ENCODE measurements around the gene NOSTRIN.
"Not testable (repeated sequence)": the region's sequence is repeated elsewhere in the genome, so short reads cannot be mapped to it uniquely, and the experiment has no call there.

Gene NOSTRIN

GRCh38 chr2:168855601-168856000 lies 53.2 kb downstream of the NOSTRIN start:
- H3K36me3 ChIP-seq (ENCODE audit: control insufficient read depth, insufficient read depth, low read length) = no peaks in the 10 kb centered on the region
- DNase-seq = no peak
- H3K56ac ChIP-seq (ENCODE audit: low read length) = no peak overlapping the region
- no peak overlapping the region for H3K4me2 ChIP-seq (ENCODE audit: low read length)
- H3K23ac ChIP-seq (ENCODE audit: low read length) = no peak overlapping the region
- H3K79me1 ChIP-seq (ENCODE audit: low read length) = no peaks in the 10 kb centered on the region
- no peak overlapping the region for H2BK15ac ChIP-seq (replicated peaks; ENCODE audit: low read depth)
- H2AK5ac ChIP-seq (ENCODE audit: low read length) = no peak overlapping the region
- H3K79me2 ChIP-seq (ENCODE audit: control insufficient read depth, insufficient read depth, low read length) = no peaks in the 10 kb centered on the region
- no peak overlapping the region for H4K8ac ChIP-seq (ENCODE audit: low read depth, low read length)
- no peak overlapping the region for H2BK120ac ChIP-seq (ENCODE audit: low read depth, low read length)
- H3K4ac ChIP-seq (ENCODE audit: low read depth, low read length) = no peak overlapping the region
- H3K4me1 ChIP-seq (ENCODE audit: control insufficient read depth, low read depth, low read length) = no peaks in the 10 kb centered on the region
- H3K27ac ChIP-seq (ENCODE audit: low read depth, low read length) = no peak overlapping the region
- no peak overlapping the region for H3K18ac ChIP-seq (ENCODE audit: low read length)
- no CpG with 5 or more reads among the region's 3 CpGs for WGBS (ENCODE audit: extremely low coverage, insufficient coverage, low lambda C conversion rate)
- no peak overlapping the region for H3K4me3 ChIP-seq (ENCODE audit: low read length)
- H2BK5ac ChIP-seq (ENCODE audit: low read length) = no peak overlapping the region
- H4K5ac ChIP-seq (ENCODE audit: low read length) = no peak overlapping the region
- H3K9ac ChIP-seq (ENCODE audit: low read length) = no peak overlapping the region
- no peaks in the 10 kb centered on the region for H3K27me3 ChIP-seq (ENCODE audit: insufficient read depth, low read length, poor library complexity)

- H3K4me2 ChIP-seq (ENCODE audit: low read length) = no peak overlapping the region
- no peak overlapping the region for H3K4me3 ChIP-seq (ENCODE audit: low read length)
- no peak overlapping the region for H3K18ac ChIP-seq (ENCODE audit: low read length)
- H3K79me1 ChIP-seq (ENCODE audit: low read length) = no peaks in the 10 kb centered on the region
- H3K27me3 ChIP-seq (ENCODE audit: insufficient read depth, low read length, poor library complexity) = no peaks in the 10 kb centered on the region
- no peak overlapping the region for H3K56ac ChIP-seq (ENCODE audit: low read length)
- H2AK5ac ChIP-seq (ENCODE audit: low read length) = no peak overlapping the region
- no peak overlapping the region for H2BK5ac ChIP-seq (ENCODE audit: low read length)
- no peak overlapping the region for H3K4ac ChIP-seq (ENCODE audit: low read depth, low read length)
- no peaks in the 10 kb centered on the region for H3K79me2 ChIP-seq (ENCODE audit: control insufficient read depth, insufficient read depth, low read length)
- no peaks in the 10 kb centered on the region for H3K36me3 ChIP-seq (ENCODE audit: control insufficient read depth, insufficient read depth, low read length)
- H3K23ac ChIP-seq (ENCODE audit: low read length) = no peak overlapping the region
- WGBS (ENCODE audit: extremely low coverage, insufficient coverage, low lambda C conversion rate) = no CpG with 5 or more reads among the region's 2 CpGs
- H3K4me1 ChIP-seq (ENCODE audit: control insufficient read depth, low read depth, low read length) = no peaks in the 10 kb centered on the region
- H2BK15ac ChIP-seq (replicated peaks; ENCODE audit: low read depth) = no peak overlapping the region
- H4K5ac ChIP-seq (ENCODE audit: low read length) = no peak overlapping the region
- no peak overlapping the region for H2BK120ac ChIP-seq (ENCODE audit: low read depth, low read length)
- H4K8ac ChIP-seq (ENCODE audit: low read depth, low read length) = no peak overlapping the region
- DNase-seq = no peak
- H3K9ac ChIP-seq (ENCODE audit: low read length) = no peak overlapping the region
- no peak overlapping the region for H3K27ac ChIP-seq (ENCODE audit: low read depth, low read length)
Measured at GRCh38 chr2:168858146-168858545, 55.7 kb downstream of the NOSTRIN start.

GRCh38 chr2:168867164-168867563 lies 64.7 kb downstream of the NOSTRIN start:
- not testable (repeated sequence) for H3K23ac ChIP-seq (ENCODE audit: low read length); H3K4me1 ChIP-seq (ENCODE audit: control insufficient read depth, low read depth, low read length); H3K36me3 ChIP-seq (ENCODE audit: control insufficient read depth, insufficient read depth, low read length); H4K8ac ChIP-seq (ENCODE audit: low read depth, low read length); H2BK5ac ChIP-seq (ENCODE audit: low read length); H3K79me1 ChIP-seq (ENCODE audit: low read length); H2AK5ac ChIP-seq (ENCODE audit: low read length); H3K27me3 ChIP-seq (ENCODE audit: insufficient read depth, low read length, poor library complexity); H4K5ac ChIP-seq (ENCODE audit: low read length); H3K79me2 ChIP-seq (ENCODE audit: control insufficient read depth, insufficient read depth, low read length); H3K4me2 ChIP-seq (ENCODE audit: low read length); DNase-seq; H3K18ac ChIP-seq (ENCODE audit: low read length); H2BK15ac ChIP-seq (replicated peaks; ENCODE audit: low read depth); H3K4me3 ChIP-seq (ENCODE audit: low read length); H2BK120ac ChIP-seq (ENCODE audit: low read depth, low read length); H3K27ac ChIP-seq (ENCODE audit: low read depth, low read length); H3K4ac ChIP-seq (ENCODE audit: low read depth, low read length); H3K56ac ChIP-seq (ENCODE audit: low read length); H3K9ac ChIP-seq (ENCODE audit: low read length)
- WGBS (ENCODE audit: extremely low coverage, insufficient coverage, low lambda C conversion rate) = no CpG with 5 or more reads among the region's 1 CpG

- not testable (repeated sequence) for H3K56ac ChIP-seq (ENCODE audit: low read length); H3K23ac ChIP-seq (ENCODE audit: low read length); H2BK15ac ChIP-seq (replicated peaks; ENCODE audit: low read depth); H3K27ac ChIP-seq (ENCODE audit: low read depth, low read length); H4K5ac ChIP-seq (ENCODE audit: low read length); H3K79me1 ChIP-seq (ENCODE audit: low read length); H2BK120ac ChIP-seq (ENCODE audit: low read depth, low read length); H2BK5ac ChIP-seq (ENCODE audit: low read length); H3K4me3 ChIP-seq (ENCODE audit: low read length); H4K8ac ChIP-seq (ENCODE audit: low read depth, low read length); H3K4me1 ChIP-seq (ENCODE audit: control insufficient read depth, low read depth, low read length); H3K9ac ChIP-seq (ENCODE audit: low read length); H3K4ac ChIP-seq (ENCODE audit: low read depth, low read length); H3K79me2 ChIP-seq (ENCODE audit: control insufficient read depth, insufficient read depth, low read length); H3K4me2 ChIP-seq (ENCODE audit: low read length); H3K36me3 ChIP-seq (ENCODE audit: control insufficient read depth, insufficient read depth, low read length); H3K18ac ChIP-seq (ENCODE audit: low read length); H3K27me3 ChIP-seq (ENCODE audit: insufficient read depth, low read length, poor library complexity); DNase-seq; H2AK5ac ChIP-seq (ENCODE audit: low read length)
- no CpG with 5 or more reads among the region's 1 CpG for WGBS (ENCODE audit: extremely low coverage, insufficient coverage, low lambda C conversion rate)
Measured at GRCh38 chr2:168870369-168870768, 67.9 kb downstream of the NOSTRIN start.

GRCh38 chr2:168870824-168871223 lies 68.4 kb downstream of the NOSTRIN start:
- not testable (repeated sequence) for H4K5ac ChIP-seq (ENCODE audit: low read length); H3K79me1 ChIP-seq (ENCODE audit: low read length); H2AK5ac ChIP-seq (ENCODE audit: low read length); H3K4me1 ChIP-seq (ENCODE audit: control insufficient read depth, low read depth, low read length); H3K9ac ChIP-seq (ENCODE audit: low read length); DNase-seq; H3K36me3 ChIP-seq (ENCODE audit: control insufficient read depth, insufficient read depth, low read length); H3K18ac ChIP-seq (ENCODE audit: low read length); H3K4ac ChIP-seq (ENCODE audit: low read depth, low read length); H2BK5ac ChIP-seq (ENCODE audit: low read length); H3K27ac ChIP-seq (ENCODE audit: low read depth, low read length); H2BK120ac ChIP-seq (ENCODE audit: low read depth, low read length); H3K4me3 ChIP-seq (ENCODE audit: low read length); H3K79me2 ChIP-seq (ENCODE audit: control insufficient read depth, insufficient read depth, low read length); H3K27me3 ChIP-seq (ENCODE audit: insufficient read depth, low read length, poor library complexity); H3K23ac ChIP-seq (ENCODE audit: low read length); H2BK15ac ChIP-seq (replicated peaks; ENCODE audit: low read depth); H3K56ac ChIP-seq (ENCODE audit: low read length); H4K8ac ChIP-seq (ENCODE audit: low read depth, low read length); H3K4me2 ChIP-seq (ENCODE audit: low read length)
- WGBS (ENCODE audit: extremely low coverage, insufficient coverage, low lambda C conversion rate) = no CpG with 5 or more reads among the region's 4 CpGs

- no peak overlapping the region for H4K5ac ChIP-seq (ENCODE audit: low read length)
- H2BK120ac ChIP-seq (ENCODE audit: low read depth, low read length) = no peak overlapping the region
- no peak overlapping the region for H3K4me2 ChIP-seq (ENCODE audit: low read length)
- H3K36me3 ChIP-seq (ENCODE audit: control insufficient read depth, insufficient read depth, low read length) = no peaks in the 10 kb centered on the region
- no peaks in the 10 kb centered on the region for H3K79me1 ChIP-seq (ENCODE audit: low read length)
- no peak overlapping the region for H3K56ac ChIP-seq (ENCODE audit: low read length)
- no CpG with 5 or more reads among the region's 6 CpGs for WGBS (ENCODE audit: extremely low coverage, insufficient coverage, low lambda C conversion rate)
- H3K4me3 ChIP-seq (ENCODE audit: low read length) = no peak overlapping the region
- no peak overlapping the region for H3K4ac ChIP-seq (ENCODE audit: low read depth, low read length)
- no peaks in the 10 kb centered on the region for H3K27me3 ChIP-seq (ENCODE audit: insufficient read depth, low read length, poor library complexity)
- no peak overlapping the region for H3K9ac ChIP-seq (ENCODE audit: low read length)
- H2BK5ac ChIP-seq (ENCODE audit: low read length) = no peak overlapping the region
- no peak overlapping the region for H3K23ac ChIP-seq (ENCODE audit: low read length)
- no peak overlapping the region for H2AK5ac ChIP-seq (ENCODE audit: low read length)
- H2BK15ac ChIP-seq (replicated peaks; ENCODE audit: low read depth) = no peak overlapping the region
- no peaks in the 10 kb centered on the region for H3K4me1 ChIP-seq (ENCODE audit: control insufficient read depth, low read depth, low read length)
- DNase-seq = no peak
- no peak overlapping the region for H3K27ac ChIP-seq (ENCODE audit: low read depth, low read length)
- H4K8ac ChIP-seq (ENCODE audit: low read depth, low read length) = no peak overlapping the region
- no peak overlapping the region for H3K18ac ChIP-seq (ENCODE audit: low read length)
- no peaks in the 10 kb centered on the region for H3K79me2 ChIP-seq (ENCODE audit: control insufficient read depth, insufficient read depth, low read length)
Measured at GRCh38 chr2:168874368-168875054, 72.1 kb downstream of the NOSTRIN start.
